ENCODE data around the gene MYL12A. TPM values are rescaled to one million over a fixed set of nuclear protein-coding genes. Genes with fewer than 3 reads are reported as not detected.

The MYL12A gene
- total and polyA plus RNA-seq, 2 experiments from 2014 or later = 456 to 692 TPM

GRCh38 chr18:3212657-3213056 lies 34.9 kb upstream of the MYL12A start:
- H3K4me3 ChIP-seq = no peak overlapping the region
- no peaks in the 10 kb centered on the region for H3K9me3 ChIP-seq (ENCODE audit: low read depth)
- TF ChIP-seq EZH2phosphoT487 (IDR thresholded peaks at IDR 0.05; ENCODE audit: low read depth, severe bottlenecking, unreplicated experiment) = no peak
- no peak for TF ChIP-seq EZH2 (IDR thresholded peaks at IDR 0.05; ENCODE audit: borderline replicate concordance)
- no peak for TF ChIP-seq CTCF (IDR thresholded peaks at IDR 0.05; ENCODE audit: poor library complexity)
- H2AFZ ChIP-seq = no peak overlapping the region
- DNase-seq (ENCODE audit: low spot score) = no peak
- WGBS (ENCODE audit: low lambda C conversion rate, missing lambda C conversion rate) = 53% methylated on average over 4 of the region's 4 CpGs
- no peaks in the 10 kb centered on the region for H3K9me2 ChIP-seq (replicated peaks; ENCODE audit: insufficient read depth)
- H4K20me1 ChIP-seq (ENCODE audit: insufficient read depth, poor library complexity, severe bottlenecking) = no peaks in the 10 kb centered on the region
- H3K36me3 ChIP-seq (replicated peaks; ENCODE audit: insufficient read depth, low read depth) = no peaks in the 10 kb centered on the region
- no peaks in the 10 kb centered on the region for H3K27me3 ChIP-seq
- peaks cover 31% of the 10 kb centered on the region for H3K4me1 ChIP-seq (ENCODE audit: insufficient read depth)
- no peak overlapping the region for H3K4me2 ChIP-seq
- peak overlapping the region; percentile 54 for H3K27ac ChIP-seq
- no peaks in the 10 kb centered on the region for H3K79me2 ChIP-seq

- Histone ChIP-seq H3K4me1 (ENCODE audit: insufficient read depth) (peaks cover 35% of the 10 kb centered on the region), H3K27ac (peak overlapping the region; percentile 54), H3K9me2 (replicated peaks; ENCODE audit: insufficient read depth) (no peaks in the 10 kb centered on the region), H3K9me3 (ENCODE audit: low read depth) (no peaks in the 10 kb centered on the region), H4K20me1 (ENCODE audit: insufficient read depth, poor library complexity, severe bottlenecking) (no peaks in the 10 kb centered on the region), H3K4me3 (no peak overlapping the region), H2AFZ (peak overlapping the region; percentile 25), H3K4me2 (no peak overlapping the region), H3K79me2 (no peaks in the 10 kb centered on the region), H3K36me3 (replicated peaks; ENCODE audit: insufficient read depth, low read depth) (no peaks in the 10 kb centered on the region), H3K27me3 (no peaks in the 10 kb centered on the region)
- 63% methylated on average over 6 of the region's 6 CpGs for WGBS (ENCODE audit: low lambda C conversion rate, missing lambda C conversion rate)
- no peak for DNase-seq (ENCODE audit: low spot score)
- TF ChIP-seq CTCF (IDR thresholded peaks at IDR 0.05; ENCODE audit: poor library complexity) (no peak), EZH2phosphoT487 (IDR thresholded peaks at IDR 0.05; ENCODE audit: low read depth, severe bottlenecking, unreplicated experiment) (no peak), EZH2 (IDR thresholded peaks at IDR 0.05; ENCODE audit: borderline replicate concordance) (no peak)
These were observed 34.1 kb upstream of the MYL12A start for GRCh38 chr18:3213300-3214059.

GRCh38 chr18:3214855-3215637 lies 32.6 kb upstream of the MYL12A start:
- H3K4me2 ChIP-seq = no peak overlapping the region
- no peak for DNase-seq (ENCODE audit: low spot score)
- H4K20me1 ChIP-seq (ENCODE audit: insufficient read depth, poor library complexity, severe bottlenecking) = no peaks in the 10 kb centered on the region
- H3K27ac ChIP-seq = no peak overlapping the region
- WGBS (ENCODE audit: low lambda C conversion rate, missing lambda C conversion rate) = 98% methylated on average over 28 of the region's 36 CpGs
- H3K9me3 ChIP-seq (ENCODE audit: low read depth) = no peaks in the 10 kb centered on the region
- no peaks in the 10 kb centered on the region for H3K36me3 ChIP-seq (replicated peaks; ENCODE audit: insufficient read depth, low read depth)
- no peaks in the 10 kb centered on the region for H3K27me3 ChIP-seq
- H3K4me3 ChIP-seq = no peak overlapping the region
- no peaks in the 10 kb centered on the region for H3K79me2 ChIP-seq
- H3K9me2 ChIP-seq (replicated peaks; ENCODE audit: insufficient read depth) = no peaks in the 10 kb centered on the region
- TF ChIP-seq EZH2phosphoT487 (IDR thresholded peaks at IDR 0.05; ENCODE audit: low read depth, severe bottlenecking, unreplicated experiment) = no peak
- no peak for TF ChIP-seq EZH2 (IDR thresholded peaks at IDR 0.05; ENCODE audit: borderline replicate concordance)
- TF ChIP-seq CTCF (IDR thresholded peaks at IDR 0.05; ENCODE audit: poor library complexity) = no peak
- H2AFZ ChIP-seq = no peak overlapping the region
- H3K4me1 ChIP-seq (ENCODE audit: insufficient read depth) = peaks cover 51% of the 10 kb centered on the region
